Neutrophil (primary cell): ENCODE data around the gene LRRC63.
"Not testable (repeated sequence)": the region's sequence is repeated elsewhere in the genome, so short reads cannot be mapped to it uniquely, and the experiment has no call there.

Experiments
- H3K27ac ChIP-seq: fragments of 200-600 bp; sonication (generic); 2 replicates; pipeline ENCODE4 v1.5.1; 2016; ENCODE audit warnings: mild to moderate bottlenecking, moderate library complexity
- H3K27me3 ChIP-seq: fragments of 200-600 bp; sonication (generic); 2 replicates; pipeline ENCODE4 v1.6.0; 2016; ENCODE audit warnings: mild to moderate bottlenecking
- H3K36me3 ChIP-seq: fragments of 200-600 bp; sonication (generic); 2 replicates; pipeline ENCODE4 v1.5.1; 2017
- H3K4me1 ChIP-seq, 2 experiments: fragments of 200-600 bp in 1 of 2; sonication (generic) in 1 of 2; 1 replicate in 1 of 2; 2 replicates in 1 of 2; pipeline versions ENCODE4 v1.5.1 to v1.6.1; 2013 to 2016; ENCODE audit warnings: low read depth in 1 of 2, low read length in 1 of 2, mild to moderate bottlenecking in 1 of 2, moderate library complexity in 1 of 2; ENCODE audit not compliant: control insufficient read depth in 1 of 2, insufficient read depth in 1 of 2
- H3K4me3 ChIP-seq, 2 experiments: fragments of 200-600 bp in 1 of 2; sonication (generic) in 1 of 2; 1 replicate in 1 of 2; 2 replicates in 1 of 2; pipeline ENCODE4 v1.5.1; 2013 to 2016; ENCODE audit warnings: low read depth in 1 of 2, low read length in 1 of 2, mild to moderate bottlenecking in 1 of 2, moderate library complexity in 1 of 2
- H3K9me3 ChIP-seq: fragments of 200-600 bp; sonication (generic); 2 replicates; pipeline ENCODE4 v1.5.1; 2016
- CTCF ChIP-seq: fragments of 200-600 bp; sonication (generic); IDR thresholded peaks from 2 replicates; pipeline ENCODE4 v1.5.1; 2016; ENCODE audit warnings: antibody characterized with exemption

LRRC63 gene

GRCh38 chr13:46265292-46265691 is 53.6 kb downstream of the LRRC63 start:
- no peak overlapping the region for H3K4me3 ChIP-seq
- H3K9me3 ChIP-seq = no peaks in the 10 kb centered on the region
- no peaks in the 10 kb centered on the region for H3K27me3 ChIP-seq
- no peak for TF ChIP-seq CTCF
- no peaks in the 10 kb centered on the region for H3K36me3 ChIP-seq
- no peak overlapping the region for H3K27ac ChIP-seq
- no peaks in the 10 kb centered on the region for H3K4me1 ChIP-seq

GRCh38 chr13:46267166-46267565 is 55.4 kb downstream of the LRRC63 start:
- Histone ChIP-seq H3K27me3 (no peaks in the 10 kb centered on the region), H3K4me1 (no peaks in the 10 kb centered on the region), H3K36me3 (no peaks in the 10 kb centered on the region), H3K9me3 (no peaks in the 10 kb centered on the region), H3K4me3 (no peak overlapping the region), H3K27ac (no peak overlapping the region)
- no peak for TF ChIP-seq CTCF

DNA sequence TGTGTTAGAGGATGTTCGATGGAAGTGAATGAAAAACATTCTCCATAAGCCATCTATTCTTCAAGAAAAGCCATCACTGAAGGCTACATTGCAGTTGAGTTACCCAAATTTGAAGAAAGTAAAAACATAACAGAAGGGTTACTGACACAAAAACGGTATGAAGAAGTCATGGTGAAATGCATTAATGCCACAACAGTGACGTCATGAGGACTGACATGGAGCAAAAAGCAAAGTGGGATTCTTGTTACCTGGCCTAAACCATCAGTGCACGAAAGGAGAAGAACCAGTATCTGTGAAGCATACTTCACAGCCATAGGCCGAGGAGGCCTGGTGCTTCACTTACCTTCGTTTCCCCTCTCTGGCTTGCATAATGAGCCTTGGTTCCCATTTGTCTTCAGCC is 58.7 kb downstream of the LRRC63 start:
- Histone ChIP-seq H3K9me3 (no peaks in the 10 kb centered on the region), H3K4me1 (no peaks in the 10 kb centered on the region), H3K27me3 (no peaks in the 10 kb centered on the region), H3K27ac (no peak overlapping the region), H3K4me3 (no peak overlapping the region), H3K36me3 (no peaks in the 10 kb centered on the region)
- no peak for TF ChIP-seq CTCF

GRCh38 chr13:46274094-46274698 is 62.5 kb downstream of the LRRC63 start:
- H3K9me3 ChIP-seq = no peaks in the 10 kb centered on the region
- H3K4me1 ChIP-seq = no peaks in the 10 kb centered on the region
- no peaks in the 10 kb centered on the region for H3K27me3 ChIP-seq
- H3K27ac ChIP-seq = no peak overlapping the region
- no peaks in the 10 kb centered on the region for H3K36me3 ChIP-seq
- no peak overlapping the region for H3K4me3 ChIP-seq
- TF ChIP-seq CTCF = no peak

DNA sequence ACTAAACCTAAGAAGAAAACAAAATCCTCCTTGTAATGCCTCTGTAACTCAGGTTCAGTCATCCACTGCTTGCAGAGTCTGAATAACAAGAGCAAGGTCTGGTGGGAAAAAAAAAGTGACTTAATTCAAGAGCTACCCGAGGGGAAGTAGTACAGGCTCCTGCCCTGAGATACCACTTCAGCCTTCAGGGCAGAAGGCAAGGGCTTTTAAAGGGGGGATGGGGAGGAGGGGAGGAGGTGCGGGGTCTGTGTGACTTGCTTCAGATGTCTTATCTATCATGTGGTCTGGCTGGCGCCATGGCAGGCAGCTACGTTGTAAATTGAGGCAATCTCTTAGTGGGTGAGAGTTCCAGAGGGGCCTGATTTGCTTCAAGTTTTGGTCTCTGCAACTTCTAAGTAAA is 66.7 kb downstream of the LRRC63 start:
- no peak for TF ChIP-seq CTCF
- H3K27ac ChIP-seq = no peak overlapping the region
- H3K4me1 ChIP-seq = no peaks in the 10 kb centered on the region
- no peaks in the 10 kb centered on the region for H3K36me3 ChIP-seq
- no peaks in the 10 kb centered on the region for H3K27me3 ChIP-seq
- H3K9me3 ChIP-seq = no peaks in the 10 kb centered on the region
- no peak overlapping the region for H3K4me3 ChIP-seq

DNA sequence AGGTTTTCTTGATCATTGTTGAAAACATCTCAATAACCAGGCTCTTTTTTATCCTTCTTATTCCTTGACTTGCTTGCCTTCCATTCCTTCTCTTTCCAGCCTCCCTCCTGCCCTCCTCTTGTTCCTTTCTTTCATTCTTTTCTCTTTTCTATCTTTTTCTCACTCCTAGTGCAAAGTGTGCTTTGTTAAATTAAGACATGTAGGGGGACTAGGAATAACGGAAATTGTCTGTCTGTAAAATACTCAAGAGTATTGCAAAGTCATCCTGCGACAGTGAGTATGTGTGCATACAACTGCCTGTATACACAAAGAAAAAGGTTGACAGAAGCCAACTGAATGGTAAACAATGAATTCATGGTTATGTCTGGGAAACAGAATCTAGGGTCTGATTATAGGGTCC is 70.1 kb downstream of the LRRC63 start:
- Histone ChIP-seq H3K36me3 (no peaks in the 10 kb centered on the region), H3K4me1 (no peaks in the 10 kb centered on the region), H3K9me3 (no peaks in the 10 kb centered on the region), H3K4me3 (no peak overlapping the region), H3K27me3 (no peaks in the 10 kb centered on the region), H3K27ac (no peak overlapping the region)
- no peak for TF ChIP-seq CTCF

DNA sequence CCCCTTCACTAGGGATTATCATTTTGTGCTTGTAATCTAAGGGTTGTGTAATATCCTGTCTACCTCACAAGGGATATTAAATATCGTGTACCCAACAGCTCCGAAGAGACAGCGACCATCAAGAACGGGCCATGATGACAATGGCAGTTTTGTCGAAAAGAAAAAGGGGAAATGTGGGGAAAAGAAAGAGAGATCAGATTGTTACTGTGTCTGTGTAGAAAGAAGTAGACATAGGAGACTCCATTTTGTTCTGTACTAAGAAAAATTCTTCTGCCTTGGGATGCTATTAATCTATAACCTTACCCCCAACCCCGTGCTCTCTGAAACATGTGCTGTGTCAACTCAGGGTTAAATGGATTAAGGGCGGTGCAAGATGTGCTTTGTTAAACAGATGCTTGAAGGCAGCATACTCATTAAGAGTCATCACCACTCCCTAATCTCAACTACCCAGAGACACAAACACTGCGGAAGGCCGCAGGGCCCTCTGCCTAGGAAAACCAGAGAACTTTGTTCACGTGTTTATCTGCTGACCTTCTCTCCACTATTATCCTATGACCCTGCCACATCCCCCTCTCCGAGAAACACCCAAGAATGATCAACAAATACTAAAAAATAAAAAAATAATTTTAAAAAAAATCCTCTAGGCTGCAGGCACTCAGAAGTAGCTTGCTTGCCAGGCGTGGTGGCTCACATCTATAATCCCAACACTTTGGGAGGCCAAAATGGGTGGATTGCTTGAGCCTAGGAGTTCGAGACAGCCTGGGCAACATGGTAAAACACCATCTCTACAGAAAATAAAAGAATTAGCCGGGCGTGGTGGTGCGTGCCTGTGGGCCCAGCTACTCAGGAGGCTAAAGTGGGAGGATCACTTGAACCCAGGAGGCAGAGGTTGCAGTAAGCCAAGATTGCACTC is 72.4 kb downstream of the LRRC63 start:
- not testable (repeated sequence) for H3K36me3 ChIP-seq, H3K27me3 ChIP-seq, H3K9me3 ChIP-seq, H3K4me3 ChIP-seq, H3K27ac ChIP-seq, H3K4me1 ChIP-seq
